H9 (cell line): Measurements from ENCODE around the gene APOL1. TPM values are rescaled to one million over a fixed set of nuclear protein-coding genes. Genes with fewer than 3 reads are reported as not detected.

Experiments used
- DNase-seq: peaks from one replicate; pipeline ENCODE4 v3.0.0-alpha.2; 2017
- H2AFZ ChIP-seq: one replicate; pipeline ENCODE4 v1.6.1; 2013; ENCODE audit warnings: mild to moderate bottlenecking, low read length, control low read depth, moderate library complexity
- H2AK5ac ChIP-seq: 2 replicates; pipeline ENCODE4 v1.6.1; 2013; ENCODE audit warnings: low read length, control low read depth, mixed read lengths; ENCODE audit not compliant: insufficient read length
- H2BK120ac ChIP-seq: one replicate; pipeline ENCODE4 v1.6.1; 2013; ENCODE audit warnings: low read depth, mild to moderate bottlenecking, low read length, control low read depth, inconsistent platforms; ENCODE audit not compliant: poor library complexity, severe bottlenecking
- H2BK12ac ChIP-seq: 2 replicates; pipeline ENCODE4 v1.6.1; 2013; ENCODE audit warnings: low read length, control low read depth, mixed read lengths, low read depth; ENCODE audit not compliant: insufficient read length
- H2BK15ac ChIP-seq: 2 replicates; pipeline ENCODE4 v1.6.1; 2013; ENCODE audit warnings: low read depth, low read length, control low read depth
- H2BK20ac ChIP-seq: one replicate; pipeline ENCODE4 v1.6.1; 2013; ENCODE audit warnings: low read depth, mild to moderate bottlenecking, low read length, control low read depth, inconsistent platforms; ENCODE audit not compliant: poor library complexity, severe bottlenecking
- H2BK5ac ChIP-seq: 2 replicates; pipeline ENCODE4 v1.6.1; 2013; ENCODE audit warnings: low read length, control low read depth, mixed read lengths; ENCODE audit not compliant: insufficient read length
- H3K14ac ChIP-seq: 2 replicates; pipeline ENCODE4 v1.6.1; 2013; ENCODE audit warnings: low read length, control low read depth; ENCODE audit not compliant: insufficient read depth
- H3K18ac ChIP-seq: 2 replicates; pipeline ENCODE4 v1.6.1; 2013; ENCODE audit warnings: low read depth, mild to moderate bottlenecking, mixed read lengths, low read length, control low read depth; ENCODE audit not compliant: insufficient read length
- H3K23ac ChIP-seq: 2 replicates; pipeline ENCODE4 v1.6.1; 2013; ENCODE audit warnings: low read length, control low read depth, mixed read lengths, low read depth; ENCODE audit not compliant: insufficient read length
- H3K23me2 ChIP-seq: 2 replicates; pipeline ENCODE4 v1.6.1; 2013; ENCODE audit warnings: low read depth, mild to moderate bottlenecking, mixed read lengths, low read length, control low read depth; ENCODE audit not compliant: insufficient read length, poor library complexity, severe bottlenecking
- H3K27ac ChIP-seq: 2 replicates; pipeline ENCODE4 v1.5.1; 2013; ENCODE audit warnings: low read length, control low read depth, mixed read lengths, low read depth; ENCODE audit not compliant: insufficient read length
- H3K27me3 ChIP-seq: 2 replicates; pipeline ENCODE4 v1.6.1; 2013; ENCODE audit warnings: low read length, control low read depth, inconsistent platforms; ENCODE audit not compliant: insufficient read depth
- H3K4ac ChIP-seq: 2 replicates; pipeline ENCODE4 v1.6.1; 2013; ENCODE audit warnings: low read depth, mild to moderate bottlenecking, control low read depth, inconsistent platforms, low read length, moderate library complexity
- H3K4me1 ChIP-seq: 2 replicates; pipeline ENCODE4 v1.6.1; 2013; ENCODE audit warnings: low read length, control low read depth, inconsistent platforms; ENCODE audit not compliant: insufficient read depth
- H3K4me2 ChIP-seq: 2 replicates; pipeline ENCODE4 v1.6.1; 2013; ENCODE audit warnings: low read length, control low read depth, mixed read lengths; ENCODE audit not compliant: insufficient read length, insufficient read depth
- H3K56ac ChIP-seq: 2 replicates; pipeline ENCODE4 v1.6.1; 2013; ENCODE audit warnings: low read depth, mild to moderate bottlenecking, mixed read lengths, low read length, control low read depth; ENCODE audit not compliant: insufficient read length
- H3K79me1 ChIP-seq: 2 replicates; pipeline ENCODE4 v1.6.1; 2013; ENCODE audit warnings: low read depth, mild to moderate bottlenecking, moderate library complexity, low read length, control low read depth, inconsistent platforms; ENCODE audit not compliant: insufficient read depth, poor library complexity, severe bottlenecking
- H3K79me2 ChIP-seq: 2 replicates; pipeline ENCODE4 v1.6.1; 2013; ENCODE audit warnings: low read length, control low read depth, inconsistent platforms; ENCODE audit not compliant: insufficient read depth
- H3K9ac ChIP-seq: 2 replicates; pipeline ENCODE4 v1.6.1; 2013; ENCODE audit warnings: low read length, control low read depth, mixed read lengths; ENCODE audit not compliant: insufficient read length; ENCODE audit errors: extremely low read depth
- H3K9me3 ChIP-seq: one replicate; pipeline ENCODE4 v1.6.1; 2013; ENCODE audit warnings: low read depth, low read length, inconsistent platforms; ENCODE audit not compliant: control insufficient read depth
- H3T11ph ChIP-seq: one replicate; pipeline ENCODE4 v1.6.1; 2013; ENCODE audit warnings: mild to moderate bottlenecking, low read length, control low read depth, inconsistent platforms
- H4K20me1 ChIP-seq: one replicate; pipeline ENCODE4 v1.6.1; 2013; ENCODE audit not compliant: control insufficient read depth, insufficient read length, insufficient read depth
- H4K5ac ChIP-seq: 2 replicates; pipeline ENCODE4 v1.6.1; 2013; ENCODE audit warnings: low read depth, mild to moderate bottlenecking, mixed read lengths, low read length, control low read depth; ENCODE audit not compliant: insufficient read length
- H4K8ac ChIP-seq: replicated peaks from 2 replicates; pipeline ENCODE4 v1.6.1; 2013; ENCODE audit warnings: low read length, control low read depth, mixed read lengths, low read depth; ENCODE audit not compliant: insufficient read length
- H4K91ac ChIP-seq: 2 replicates; pipeline ENCODE4 v1.6.1; 2013; ENCODE audit warnings: low read depth, mild to moderate bottlenecking, moderate library complexity, mixed read lengths, low read length, control low read depth; ENCODE audit not compliant: insufficient read length
- H3K27ac Mint-ChIP-seq, 3 experiments: 2 replicates in 2 of 3; 3 replicates in 1 of 3; pipeline ENCODE4 v1.8.0; 2020 to 2021; ENCODE audit warnings: mixed read lengths in 3 of 3, mild to moderate bottlenecking in 1 of 3, moderate library complexity in 1 of 3
- H3K27me3 Mint-ChIP-seq: 2 replicates; pipeline ENCODE4 v1.8.0; 2021; ENCODE audit warnings: low read depth, mild to moderate bottlenecking, moderate library complexity, mixed read lengths
- H3K36me3 Mint-ChIP-seq, 3 experiments: 2 replicates in 2 of 3; 3 replicates in 1 of 3; pipeline ENCODE4 v1.8.0; 2020 to 2021; ENCODE audit warnings: low read depth in 3 of 3, mixed read lengths in 3 of 3; ENCODE audit not compliant: insufficient read depth in 1 of 3
- H3K4me1 Mint-ChIP-seq, 2 experiments: 2 replicates each; pipeline ENCODE4 v1.8.0; 2020; ENCODE audit warnings: mixed read lengths in 2 of 2
- H3K4me3 Mint-ChIP-seq, 2 experiments: 2 replicates in 1 of 2; 3 replicates in 1 of 2; pipeline ENCODE4 v1.8.0; 2020 to 2021; ENCODE audit warnings: mild to moderate bottlenecking in 2 of 2, mixed read lengths in 2 of 2, moderate library complexity in 1 of 2
- H3K9me3 Mint-ChIP-seq, 2 experiments: 2 replicates in 1 of 2; 3 replicates in 1 of 2; pipeline ENCODE4 v1.8.0; 2020; ENCODE audit warnings: mild to moderate bottlenecking in 2 of 2, mixed read lengths in 2 of 2, moderate library complexity in 1 of 2
- WGBS: extraction: QIAGEN DNeasy Blood & Tissue Kit; methylation state at CpG from one replicate; pipeline ENCODE4 v1.1.7; 2013; ENCODE audit warnings: missing lambda C conversion rate, low lambda C conversion rate, mixed read lengths; ENCODE audit not compliant: insufficient read length; ENCODE audit errors: extremely low coverage; 5-methylcytosine and 5-hydroxymethylcytosine counted together
- total RNA-seq: library from RNA; stranded (reverse); gene quantifications from 2 replicates; pipeline ENCODE4 v1.2.1, GENCODE V29; 2021
- TF ChIP-seq, protein P1 (sequence below): fragments of 200-600 bp; sonication (generic); conservative IDR thresholded peaks from 3 replicates; pipeline ENCODE4 v1.8.0; 2021; ENCODE audit warnings: antibody characterized with exemption, mild to moderate bottlenecking

The APOL1 gene
- total RNA-seq, 1 experiment from 2014 or later: not detected

DNA sequence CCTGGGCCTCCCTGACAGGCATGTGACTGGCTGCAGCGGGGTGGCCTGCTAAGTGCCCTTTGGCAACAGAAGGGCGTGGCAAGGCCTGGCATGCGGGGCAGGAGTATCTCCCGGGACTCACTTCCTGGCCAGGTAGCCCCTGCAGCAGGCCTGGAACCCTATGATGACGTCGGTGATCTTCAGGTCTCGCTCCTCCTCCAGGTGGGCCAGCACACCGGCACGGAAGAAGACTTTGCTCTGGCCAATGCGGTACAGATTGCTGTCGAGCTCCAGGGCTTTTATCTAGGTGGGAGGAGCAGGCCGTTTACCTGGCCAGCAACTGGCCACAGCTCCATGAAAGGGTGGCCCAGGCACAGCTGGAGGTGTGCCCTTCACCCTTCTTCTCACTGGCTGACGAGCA lies 50.9 kb downstream of the APOL1 start:
- H3K18ac ChIP-seq: no peak overlapping the region
- no peak overlapping the region for H4K8ac ChIP-seq
- no peak overlapping the region for H2AFZ ChIP-seq
- no peak overlapping the region for H3K27ac ChIP-seq
- H3K36me3 Mint-ChIP-seq: peaks cover 53 to 94% (median 84%) of the 10 kb centered on the region in 3 experiments
- H4K91ac ChIP-seq: no peak overlapping the region
- H3K23me2 ChIP-seq: no peaks in the 10 kb centered on the region
- no peak overlapping the region for H2BK5ac ChIP-seq
- no peak overlapping the region for H3K9ac ChIP-seq
- 0 out of 4 replicates have a peak, but pooled peaks cover 0 to 3% of the 10 kb centered on the region in 2 experiments for H3K4me1 Mint-ChIP-seq
- no peak for DNase-seq
- H3K4ac ChIP-seq: no peak overlapping the region
- no peak overlapping the region for H2BK12ac ChIP-seq
- no peak overlapping the region for H2BK120ac ChIP-seq
- H3K79me2 ChIP-seq: no peaks in the 10 kb centered on the region
- no peaks in the 10 kb centered on the region for H3K4me1 ChIP-seq
- no peak overlapping the region for H3K4me3 Mint-ChIP-seq
- no CpG with 5 or more reads among the region's 13 CpGs for WGBS
- no peak overlapping the region for H3K23ac ChIP-seq
- no peaks in the 10 kb centered on the region for H4K20me1 ChIP-seq
- no peaks in the 10 kb centered on the region; the same call in 1 of the 2 replicates for H3K27me3 Mint-ChIP-seq
- TF ChIP-seq, protein P1, sequence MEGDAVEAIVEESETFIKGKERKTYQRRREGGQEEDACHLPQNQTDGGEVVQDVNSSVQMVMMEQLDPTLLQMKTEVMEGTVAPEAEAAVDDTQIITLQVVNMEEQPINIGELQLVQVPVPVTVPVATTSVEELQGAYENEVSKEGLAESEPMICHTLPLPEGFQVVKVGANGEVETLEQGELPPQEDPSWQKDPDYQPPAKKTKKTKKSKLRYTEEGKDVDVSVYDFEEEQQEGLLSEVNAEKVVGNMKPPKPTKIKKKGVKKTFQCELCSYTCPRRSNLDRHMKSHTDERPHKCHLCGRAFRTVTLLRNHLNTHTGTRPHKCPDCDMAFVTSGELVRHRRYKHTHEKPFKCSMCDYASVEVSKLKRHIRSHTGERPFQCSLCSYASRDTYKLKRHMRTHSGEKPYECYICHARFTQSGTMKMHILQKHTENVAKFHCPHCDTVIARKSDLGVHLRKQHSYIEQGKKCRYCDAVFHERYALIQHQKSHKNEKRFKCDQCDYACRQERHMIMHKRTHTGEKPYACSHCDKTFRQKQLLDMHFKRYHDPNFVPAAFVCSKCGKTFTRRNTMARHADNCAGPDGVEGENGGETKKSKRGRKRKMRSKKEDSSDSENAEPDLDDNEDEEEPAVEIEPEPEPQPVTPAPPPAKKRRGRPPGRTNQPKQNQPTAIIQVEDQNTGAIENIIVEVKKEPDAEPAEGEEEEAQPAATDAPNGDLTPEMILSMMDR: no peak
- H3T11ph ChIP-seq: no peak overlapping the region
- H3K14ac ChIP-seq: no peak overlapping the region; the same call in 1 of the 2 replicates
- H3K9me3 Mint-ChIP-seq: no peaks in the 10 kb centered on the region
- no peak overlapping the region for H4K5ac ChIP-seq
- H3K27ac Mint-ChIP-seq: peak overlapping the region in 2 of 3 experiments; percentile 21 to 44; a peak in 3 of 7 replicates
- H3K56ac ChIP-seq: no peak overlapping the region
- H3K27me3 ChIP-seq: no peaks in the 10 kb centered on the region
- no peak overlapping the region for H3K4me2 ChIP-seq
- no peaks in the 10 kb centered on the region for H3K9me3 ChIP-seq
- no peak overlapping the region for H2BK20ac ChIP-seq
- H2BK15ac ChIP-seq: no peak overlapping the region
- no peak overlapping the region for H2AK5ac ChIP-seq
- H3K79me1 ChIP-seq: no peaks in the 10 kb centered on the region
